Spinal cord (tissue), 10 donors: Measurements from ENCODE around the gene MAEL. TPM values are rescaled to one million over a fixed set of nuclear protein-coding genes. Genes with fewer than 3 reads are reported as not detected.

Experiments used
- DNase-seq, 6 donors: peaks; one replicate each; pipeline versions ENCODE4 v3.0.0 to v3.0.0-alpha.2; 2013 to 2015; ENCODE audit warnings: low spot score in 6 of 6, low read depth in 4 of 6
- H3K27ac ChIP-seq: one replicate; pipeline ENCODE4 v1.5.1; 2013; ENCODE audit warnings: low read depth, low read length, control low read depth
- H3K27me3 ChIP-seq: one replicate; pipeline ENCODE4 v1.6.1; 2013; ENCODE audit warnings: low read length; ENCODE audit not compliant: control insufficient read depth, insufficient read depth
- H3K36me3 ChIP-seq: one replicate; pipeline ENCODE4 v1.6.1; 2013; ENCODE audit warnings: low read length; ENCODE audit not compliant: control insufficient read depth, insufficient read depth
- H3K4me1 ChIP-seq: one replicate; pipeline ENCODE4 v1.6.1; 2013; ENCODE audit warnings: low read length; ENCODE audit not compliant: control insufficient read depth, insufficient read depth
- H3K4me3 ChIP-seq: one replicate; pipeline ENCODE4 v1.5.1; 2013; ENCODE audit warnings: low read depth, low read length, control low read depth
- H3K9me3 ChIP-seq: one replicate; pipeline ENCODE4 v1.6.1; 2013; ENCODE audit warnings: low read length; ENCODE audit not compliant: control insufficient read depth, insufficient read depth
- WGBS: methylation state at CpG from one replicate; pipeline ENCODE4 v1.1.5; 2013; ENCODE audit warnings: missing lambda C conversion rate; ENCODE audit not compliant: insufficient coverage; 5-methylcytosine and 5-hydroxymethylcytosine counted together
- polyA plus RNA-seq, 2 donors: library from polyadenylated mRNA; unstranded; fragments of 120-200 nt; gene quantifications; one replicate each; pipeline ENCODE4 v1.2.1, GENCODE V29; 2013; ENCODE audit not compliant: insufficient read length in 2 of 2
- small RNA-seq: library from RNA; depleted of rRNA; stranded (forward); fragments of <200 nt; gene quantifications from one replicate; pipeline ENCODE3, GENCODE V24; 2014; ENCODE audit warnings: low replicate concordance
- total RNA-seq, 2 donors: library from RNA; depleted of rRNA in 1 of 2; stranded (reverse); fragments of 120-200 nt in 1 of 2; fragments of >200 nt in 1 of 2; gene quantifications; one replicate each; pipeline versions ENCODE4 v1.2.3 to v1.2.4, GENCODE V29; 2013 to 2014
- donor health status: healthy.

The MAEL gene
- total and polyA plus RNA-seq, 4 donors = 1.5 to 3.5 (median 2.8) TPM

DNA sequence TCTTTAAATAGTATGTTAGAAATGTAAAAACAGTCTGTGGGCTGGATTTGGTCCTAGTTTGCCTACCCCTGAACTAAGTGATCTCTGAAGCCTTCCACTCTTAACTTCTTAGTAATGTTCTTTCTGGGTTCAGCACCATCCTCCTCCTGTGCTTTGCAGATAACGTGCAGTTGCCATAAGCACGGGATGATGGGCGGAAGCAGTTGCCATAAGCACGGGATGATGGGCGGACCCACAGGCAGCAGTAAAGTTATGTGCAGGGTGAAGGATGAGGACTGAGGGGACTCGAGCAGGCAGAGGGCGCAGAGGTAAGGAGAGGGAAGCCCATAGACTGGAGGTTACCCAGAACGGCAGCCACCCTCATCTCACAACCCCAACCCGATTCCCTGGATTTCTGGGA, 75.5 kb downstream of the MAEL start:
- WGBS = 77% methylated on average over 7 of the region's 9 CpGs
- H3K4me1 ChIP-seq = peaks cover 10% of the 10 kb centered on the region
- no peaks in the 10 kb centered on the region for H3K36me3 ChIP-seq
- H3K27me3 ChIP-seq = peaks cover 2% of the 10 kb centered on the region
- DNase-seq = no peak
- H3K4me3 ChIP-seq = no peak overlapping the region
- no peak overlapping the region for H3K27ac ChIP-seq
- no peaks in the 10 kb centered on the region for H3K9me3 ChIP-seq

DNA sequence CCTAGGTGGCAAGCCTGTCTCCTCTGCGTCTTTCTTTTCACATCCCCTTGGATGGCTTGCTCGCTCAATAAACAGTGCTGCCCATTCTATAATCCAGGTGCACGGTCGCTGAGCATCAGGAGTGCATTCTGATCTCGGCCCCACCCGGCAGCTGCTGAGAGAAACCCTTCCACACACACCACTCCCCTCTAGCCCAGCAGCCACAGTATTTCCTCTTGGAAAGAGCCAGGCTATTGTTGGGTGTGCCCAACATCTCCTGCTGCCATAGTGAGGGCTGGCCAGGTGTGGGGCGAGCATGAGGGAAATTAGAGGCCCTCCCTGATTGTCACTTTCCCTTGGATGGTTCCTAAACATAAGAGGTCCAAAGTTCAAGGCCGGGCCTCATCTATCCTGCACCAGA, 76.4 kb downstream of the MAEL start:
- Histone ChIP-seq H3K4me1 (peaks cover 10% of the 10 kb centered on the region), H3K27me3 (peaks cover 2% of the 10 kb centered on the region), H3K9me3 (no peaks in the 10 kb centered on the region), H3K36me3 (no peaks in the 10 kb centered on the region), H3K4me3 (no peak overlapping the region), H3K27ac (no peak overlapping the region)
- WGBS = 98% methylated on average over 7 of the region's 8 CpGs
- DNase-seq = no peak

DNA sequence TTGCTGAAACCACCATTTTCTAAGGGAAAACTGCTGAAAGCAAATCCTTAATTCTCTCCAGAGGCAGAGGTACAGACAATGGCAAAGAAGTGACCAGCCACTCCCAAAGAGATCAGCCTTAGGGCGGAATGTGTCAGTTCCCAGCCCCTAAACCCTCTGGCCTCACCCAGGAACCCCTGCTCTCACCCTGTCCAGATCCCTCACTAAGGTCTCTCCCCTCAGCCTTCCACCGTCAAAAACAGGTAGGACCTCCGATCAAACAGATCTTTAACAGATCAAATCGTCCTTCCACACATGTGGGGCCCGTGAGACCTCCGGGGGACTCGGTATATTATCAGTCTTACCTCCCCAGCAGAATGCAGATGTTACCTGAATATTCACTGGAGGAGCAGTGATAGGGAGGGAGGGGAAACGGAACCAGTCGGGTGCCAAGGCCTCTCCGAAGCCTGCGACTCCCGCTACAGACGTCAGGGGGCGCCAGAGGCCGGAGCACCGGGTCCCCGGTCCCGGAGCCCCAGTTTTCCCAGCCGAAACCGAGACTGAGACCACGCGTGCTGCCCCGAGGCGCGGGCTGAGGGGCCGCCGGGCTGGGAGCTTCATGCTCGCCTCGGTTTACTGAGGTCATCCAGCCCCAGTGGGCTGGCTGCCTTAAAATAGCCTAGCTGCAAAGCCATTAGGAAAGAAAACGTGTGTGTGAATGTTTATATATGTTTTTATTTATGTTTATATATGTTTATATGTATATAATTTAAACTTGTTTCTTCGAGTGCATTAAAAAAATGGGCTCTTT, 77.4 kb downstream of the MAEL start:
- peaks cover 10% of the 10 kb centered on the region for H3K4me1 ChIP-seq
- H3K9me3 ChIP-seq = no peaks in the 10 kb centered on the region
- no peaks in the 10 kb centered on the region for H3K36me3 ChIP-seq
- peak overlapping the region; percentile 17 for H3K4me3 ChIP-seq
- no peak overlapping the region for H3K27ac ChIP-seq
- 3% methylated on average over 24 of the region's 31 CpGs for WGBS
- H3K27me3 ChIP-seq = peaks cover 2% of the 10 kb centered on the region
- peak; percentile 49 to 93 (median 64) for DNase-seq

DNA sequence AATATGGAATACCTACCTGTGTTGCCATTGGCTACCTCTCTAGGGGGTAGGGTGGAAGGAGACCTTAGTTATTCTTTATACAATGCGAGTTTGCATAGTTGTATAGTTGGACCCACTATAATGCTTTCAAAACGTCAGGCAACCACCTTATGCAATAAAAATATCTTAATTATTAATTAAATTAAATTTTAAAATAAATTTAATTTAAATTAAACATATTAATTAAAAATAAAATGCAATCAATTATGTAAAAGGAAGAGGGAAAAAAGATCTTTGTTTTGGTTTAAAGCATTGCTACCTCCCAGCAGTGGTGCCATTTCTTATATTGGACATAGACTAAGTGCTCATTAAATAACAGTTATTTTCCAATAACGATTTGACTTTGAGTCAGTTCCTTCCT, 78.8 kb downstream of the MAEL start:
- peaks cover 10% of the 10 kb centered on the region for H3K4me1 ChIP-seq
- H3K4me3 ChIP-seq = no peak overlapping the region
- H3K9me3 ChIP-seq = no peaks in the 10 kb centered on the region
- H3K27ac ChIP-seq = no peak overlapping the region
- peaks cover 2% of the 10 kb centered on the region for H3K27me3 ChIP-seq
- no peaks in the 10 kb centered on the region for H3K36me3 ChIP-seq
- no CpG with 5 or more reads among the region's 3 CpGs for WGBS
- no peak for DNase-seq

DNA sequence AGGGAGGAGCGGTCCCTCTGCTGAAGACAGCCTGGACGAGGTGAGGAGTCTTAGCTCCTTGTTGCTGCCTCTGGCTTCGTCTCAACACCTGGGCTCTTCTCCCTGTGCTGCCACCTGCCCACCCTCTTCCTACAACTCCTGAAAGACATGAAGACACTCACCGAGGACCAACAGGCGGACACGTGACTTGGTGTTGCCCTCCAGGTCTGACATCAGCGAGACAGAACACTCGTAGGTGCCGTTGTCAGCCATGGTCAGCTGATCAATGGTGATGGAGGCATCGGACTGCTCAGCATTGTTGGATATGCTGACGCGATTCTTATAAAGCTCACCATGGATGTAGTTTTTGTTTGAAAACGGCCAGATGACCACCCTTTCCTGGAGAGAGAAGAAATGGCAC, 79.7 kb downstream of the MAEL start:
- no peaks in the 10 kb centered on the region for H3K36me3 ChIP-seq
- 99% methylated on average over 10 of the region's 13 CpGs for WGBS

DNA sequence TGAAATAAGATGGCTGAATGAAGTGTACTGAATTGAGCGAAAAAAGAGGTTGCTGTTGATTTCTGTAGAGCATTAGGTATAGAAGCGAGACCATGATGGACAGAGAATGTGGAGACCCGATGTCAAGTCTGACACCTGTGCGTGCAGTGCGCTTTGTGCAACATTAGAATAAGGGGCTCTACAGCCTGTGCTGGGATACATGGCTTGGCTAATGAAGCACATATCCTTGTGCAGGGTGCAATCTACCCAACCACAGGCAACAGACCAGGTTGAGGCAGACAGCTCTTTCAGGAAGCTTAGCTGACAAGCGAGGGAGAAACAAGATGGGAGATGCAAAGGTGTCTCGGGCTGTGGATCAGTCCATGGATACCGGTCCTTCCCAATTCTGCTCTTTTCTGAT, 82.2 kb downstream of the MAEL start:
- no peaks in the 10 kb centered on the region for H3K36me3 ChIP-seq
- WGBS = 92% methylated on average over 8 of the region's 8 CpGs
- H3K27me3 ChIP-seq = peaks cover 2% of the 10 kb centered on the region
- H3K27ac ChIP-seq = no peak overlapping the region
- H3K4me3 ChIP-seq = no peak overlapping the region
- H3K4me1 ChIP-seq = peaks cover 9% of the 10 kb centered on the region
- no peaks in the 10 kb centered on the region for H3K9me3 ChIP-seq
- no peak for DNase-seq

More for the DNA sequence above, 79.7 kb downstream of the MAEL start:
- H3K27ac ChIP-seq = no peak overlapping the region
- peaks cover 10% of the 10 kb centered on the region for H3K4me1 ChIP-seq
- H3K9me3 ChIP-seq = no peaks in the 10 kb centered on the region
- H3K4me3 ChIP-seq = no peak overlapping the region
- H3K27me3 ChIP-seq = peaks cover 2% of the 10 kb centered on the region
- DNase-seq = no peak

Small RNA genes within 50 kb of the gene (small RNA-seq; reads per million reads assigned to genes)
- 0.28 reads per million, percentile 24 among the genes with 10 or more reads in this experiment for gene RNA5SP65

Other genes with a start within 250 kb of the MAEL start
- 10 to 100 TPM; 30.0 to 39.9 TPM for gene POGK, start 149.8 kb upstream of the MAEL start, total RNA-seq
- 10 to 100 TPM; 33.1 to 42.0 TPM for gene POGK, start 149.8 kb upstream of the MAEL start, polyA plus RNA-seq
- 10 to 100 TPM; 21.3 to 29.5 TPM for gene TADA1, start 113.0 kb upstream of the MAEL start, total RNA-seq
- 10 to 100 TPM; 26.6 to 30.0 TPM for gene TADA1, start 113.0 kb upstream of the MAEL start, polyA plus RNA-seq
- 10 to 100 TPM; 18.8 to 27.6 TPM for gene ILDR2, start 13.7 kb upstream of the MAEL start, total RNA-seq
- gene ILDR2, start 13.7 kb upstream of the MAEL start, polyA plus RNA-seq = 10 to 100 TPM; 16.3 to 22.2 TPM
- gene GPA33, start 101.1 kb downstream of the MAEL start, total RNA-seq = under 1 TPM; 0.30 to 0.44 TPM
- under 1 TPM; 0.18 to 0.19 TPM for gene GPA33, start 101.1 kb downstream of the MAEL start, polyA plus RNA-seq
- gene STYXL2, start 104.8 kb downstream of the MAEL start, total RNA-seq = under 1 TPM; 0.69 to 0.94 TPM
- 1 to 10 TPM; 1.0 to 1.2 TPM for gene STYXL2, start 104.8 kb downstream of the MAEL start, polyA plus RNA-seq
- 10 to 100 TPM; 14.2 to 28.8 TPM for gene POU2F1, start 231.6 kb downstream of the MAEL start, total RNA-seq
- 10 to 100 TPM; 17.2 to 17.4 TPM for gene POU2F1, start 231.6 kb downstream of the MAEL start, polyA plus RNA-seq